ENCODE results near the gene PPM1K. TPM values are rescaled to one million over a fixed set of nuclear protein-coding genes. Genes with fewer than 3 reads are reported as not detected.
A peak's percentile ranks its signal among the peaks of the same experiment; 100 is the strongest.

Gene PPM1K
- polyA plus RNA-seq, 2 of the 4 experiments (the other 2 are of a cell fraction): 0.85 to 2.4 TPM

DNA sequence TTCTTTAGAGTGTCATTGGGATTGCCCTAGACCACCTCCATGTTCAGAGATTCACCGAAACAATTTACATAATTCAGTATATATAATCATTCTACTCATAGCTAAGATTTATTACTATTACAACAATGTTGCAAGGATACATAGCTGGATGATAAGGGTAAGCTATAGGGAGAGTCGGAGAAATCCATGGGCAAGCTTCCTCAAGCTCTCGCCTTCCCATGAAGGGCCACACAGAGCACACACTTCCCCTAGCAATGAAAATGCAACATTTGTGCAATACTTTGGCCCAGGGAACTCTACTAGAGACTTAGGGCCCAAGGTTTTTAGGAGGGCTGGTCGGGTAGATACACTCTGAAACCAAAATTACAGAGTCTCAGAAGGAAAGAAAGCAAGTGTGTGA, 76.2 kb downstream of the PPM1K start:
- WGBS (ENCODE audit: missing lambda C conversion rate): 53% methylated on average over 4 of the region's 4 CpGs
- Histone ChIP-seq H3K27ac (peak overlapping the region in 1 of 2 experiments; percentile 46; a peak in 1 of 6 replicates), H3K4me2 (no peak overlapping the region), H3K4me1 (peaks cover 22% of the 10 kb centered on the region), H3K9me3 (no peaks in the 10 kb centered on the region), H3K4me3 (no peak overlapping the region)
- CTCF ChIA-PET: interaction anchor here (0.9 to 13.6 kb wide), 4 partner anchors 160 to 310 kb away, joined by 3 to 182 read pairs (median 41); partner anchors contain the start of genes HERC5 and PYURF
- POLR2A ChIA-PET: no interaction called here
- FAIRE-seq: no peak
- no peak for DNase-seq (ENCODE audit: low read depth in 1 of 2, low spot score in 1 of 2)
- no peak for ATAC-seq
- TF ChIP-seq FOSB (CRISPR knock-in tag; IDR thresholded peaks at IDR 0.05) (no peak), ZSCAN20 (CRISPR knock-in tag; IDR thresholded peaks at IDR 0.05) (no peak), MAZ (IDR thresholded peaks at IDR 0.05; ENCODE audit: borderline replicate concordance, low read depth, low read length) (no peak), RAD21 (conservative IDR thresholded peaks at IDR 0.05 in 1 of 2, IDR thresholded peaks at IDR 0.05 in 1 of 2) (no peak), HES2 (IDR thresholded peaks at IDR 0.05) (no peak), HOXA7 (CRISPR knock-in tag; IDR thresholded peaks at IDR 0.05) (no peak), TFCP2L1 (CRISPR knock-in tag; IDR thresholded peaks at IDR 0.05) (no peak), PHF8 (IDR thresholded peaks at IDR 0.05; ENCODE audit: borderline replicate concordance, low read depth) (no peak), REST (IDR thresholded peaks at IDR 0.05) (no peak), NPAS2 (CRISPR knock-in tag; IDR thresholded peaks at IDR 0.05; ENCODE audit: borderline replicate concordance) (no peak), SREBF2 (IDR thresholded peaks at IDR 0.05) (no peak), EP300 (IDR thresholded peaks at IDR 0.05) (no peak)
- TF ChIP-seq, protein P1, sequence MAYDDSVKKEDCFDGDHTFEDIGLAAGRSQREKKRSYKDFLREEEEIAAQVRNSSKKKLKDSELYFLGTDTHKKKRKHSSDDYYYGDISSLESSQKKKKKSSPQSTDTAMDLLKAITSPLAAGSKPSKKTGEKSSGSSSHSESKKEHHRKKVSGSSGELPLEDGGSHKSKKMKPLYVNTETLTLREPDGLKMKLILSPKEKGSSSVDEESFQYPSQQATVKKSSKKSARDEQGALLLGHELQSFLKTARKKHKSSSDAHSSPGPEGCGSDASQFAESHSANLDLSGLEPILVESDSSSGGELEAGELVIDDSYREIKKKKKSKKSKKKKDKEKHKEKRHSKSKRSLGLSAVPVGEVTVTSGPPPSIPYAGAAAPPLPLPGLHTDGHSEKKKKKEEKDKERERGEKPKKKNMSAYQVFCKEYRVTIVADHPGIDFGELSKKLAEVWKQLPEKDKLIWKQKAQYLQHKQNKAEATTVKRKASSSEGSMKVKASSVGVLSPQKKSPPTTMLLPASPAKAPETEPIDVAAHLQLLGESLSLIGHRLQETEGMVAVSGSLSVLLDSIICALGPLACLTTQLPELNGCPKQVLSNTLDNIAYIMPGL (CRISPR knock-in tag; IDR thresholded peaks at IDR 0.05; ENCODE audit: borderline replicate concordance): no peak
- TF ChIP-seq, protein P2, sequence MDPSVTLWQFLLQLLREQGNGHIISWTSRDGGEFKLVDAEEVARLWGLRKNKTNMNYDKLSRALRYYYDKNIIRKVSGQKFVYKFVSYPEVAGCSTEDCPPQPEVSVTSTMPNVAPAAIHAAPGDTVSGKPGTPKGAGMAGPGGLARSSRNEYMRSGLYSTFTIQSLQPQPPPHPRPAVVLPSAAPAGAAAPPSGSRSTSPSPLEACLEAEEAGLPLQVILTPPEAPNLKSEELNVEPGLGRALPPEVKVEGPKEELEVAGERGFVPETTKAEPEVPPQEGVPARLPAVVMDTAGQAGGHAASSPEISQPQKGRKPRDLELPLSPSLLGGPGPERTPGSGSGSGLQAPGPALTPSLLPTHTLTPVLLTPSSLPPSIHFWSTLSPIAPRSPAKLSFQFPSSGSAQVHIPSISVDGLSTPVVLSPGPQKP (IDR thresholded peaks at IDR 0.05; ENCODE audit: low read depth, low read length): no peak
- TF ChIP-seq, protein P3, sequence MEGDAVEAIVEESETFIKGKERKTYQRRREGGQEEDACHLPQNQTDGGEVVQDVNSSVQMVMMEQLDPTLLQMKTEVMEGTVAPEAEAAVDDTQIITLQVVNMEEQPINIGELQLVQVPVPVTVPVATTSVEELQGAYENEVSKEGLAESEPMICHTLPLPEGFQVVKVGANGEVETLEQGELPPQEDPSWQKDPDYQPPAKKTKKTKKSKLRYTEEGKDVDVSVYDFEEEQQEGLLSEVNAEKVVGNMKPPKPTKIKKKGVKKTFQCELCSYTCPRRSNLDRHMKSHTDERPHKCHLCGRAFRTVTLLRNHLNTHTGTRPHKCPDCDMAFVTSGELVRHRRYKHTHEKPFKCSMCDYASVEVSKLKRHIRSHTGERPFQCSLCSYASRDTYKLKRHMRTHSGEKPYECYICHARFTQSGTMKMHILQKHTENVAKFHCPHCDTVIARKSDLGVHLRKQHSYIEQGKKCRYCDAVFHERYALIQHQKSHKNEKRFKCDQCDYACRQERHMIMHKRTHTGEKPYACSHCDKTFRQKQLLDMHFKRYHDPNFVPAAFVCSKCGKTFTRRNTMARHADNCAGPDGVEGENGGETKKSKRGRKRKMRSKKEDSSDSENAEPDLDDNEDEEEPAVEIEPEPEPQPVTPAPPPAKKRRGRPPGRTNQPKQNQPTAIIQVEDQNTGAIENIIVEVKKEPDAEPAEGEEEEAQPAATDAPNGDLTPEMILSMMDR (IDR thresholded peaks at IDR 0.05): no peak

Small RNA genes within 50 kb of the gene (small RNA-seq; reads per million reads assigned to genes)
- gene RF00019 (0 reads per million in 6 experiments), gene RNU6-1298P (0 reads per million in 6 experiments)

Other genes with a start within 250 kb of the PPM1K start
- gene ABCG2, start 125.9 kb downstream of the PPM1K start, polyA plus RNA-seq (2011; rRNA removed): 53.5 and 55.3 TPM in 2 replicates
- gene ABCG2, start 125.9 kb downstream of the PPM1K start, polyA plus RNA-seq (2017; fragmentation: RNase III; extraction: RNeasy Plus Mini Kit Qiagen cat#74134 plus additional on column Dnase treatment): 27.9 to 29.0 TPM (median 28.1 TPM) in 3 replicates
- 7.0 and 9.7 TPM in 2 replicates for gene HERC6, start 94.3 kb upstream of the PPM1K start, polyA plus RNA-seq (2011; rRNA removed)
- gene HERC6, start 94.3 kb upstream of the PPM1K start, polyA plus RNA-seq (2017; fragmentation: RNase III; extraction: RNeasy Plus Mini Kit Qiagen cat#74134 plus additional on column Dnase treatment): 2.8 to 3.6 TPM (median 3.6 TPM) in 3 replicates
- gene HERC5, start 172.6 kb upstream of the PPM1K start, polyA plus RNA-seq (2011; rRNA removed): 3.7 and 5.1 TPM in 2 replicates
- gene HERC5, start 172.6 kb upstream of the PPM1K start, polyA plus RNA-seq (2017; fragmentation: RNase III; extraction: RNeasy Plus Mini Kit Qiagen cat#74134 plus additional on column Dnase treatment): 4.1 to 4.4 TPM (median 4.3 TPM) in 3 replicates
- gene PYURF, start 239.2 kb upstream of the PPM1K start, polyA plus RNA-seq (2011; rRNA removed): 51.1 and 70.2 TPM in 2 replicates
- 70.1 to 76.9 TPM (median 72.7 TPM) in 3 replicates for gene PYURF, start 239.2 kb upstream of the PPM1K start, polyA plus RNA-seq (2017; fragmentation: RNase III; extraction: RNeasy Plus Mini Kit Qiagen cat#74134 plus additional on column Dnase treatment)